ENCODE measurements around the gene NGLY1. TPM values are rescaled to one million over a fixed set of nuclear protein-coding genes. Genes with fewer than 3 reads are reported as not detected.

The NGLY1 gene
- total and polyA plus RNA-seq, 9 of the 15 experiments (the other 6 are each of a cell fraction or from before 2014, with no cell fraction given), result 52.2 to 124 (median 87.6) TPM

DNA sequence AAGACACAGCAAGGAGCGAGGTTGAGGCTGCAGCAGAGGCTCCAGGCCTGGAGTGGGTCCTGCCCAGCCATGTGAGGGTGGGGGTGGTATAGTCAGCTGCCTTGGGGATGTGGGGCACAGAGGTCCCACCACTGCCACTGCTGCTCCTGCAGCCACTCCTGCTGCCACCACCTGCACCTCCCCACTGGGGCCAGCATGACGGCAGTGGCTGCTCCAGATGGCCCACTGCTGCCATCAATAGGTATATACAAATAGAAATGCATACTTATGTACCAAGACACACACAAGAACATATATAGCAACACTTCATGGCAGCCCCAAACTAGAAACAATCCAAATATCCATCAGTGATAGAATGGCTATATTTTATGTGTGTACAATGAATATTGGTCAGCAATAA lies 108.6 kb downstream of the NGLY1 start:
- 19% methylated on average over 2 of the region's 2 CpGs for WGBS (ENCODE audit: insufficient coverage, low coverage, missing lambda C conversion rate)

DNA sequence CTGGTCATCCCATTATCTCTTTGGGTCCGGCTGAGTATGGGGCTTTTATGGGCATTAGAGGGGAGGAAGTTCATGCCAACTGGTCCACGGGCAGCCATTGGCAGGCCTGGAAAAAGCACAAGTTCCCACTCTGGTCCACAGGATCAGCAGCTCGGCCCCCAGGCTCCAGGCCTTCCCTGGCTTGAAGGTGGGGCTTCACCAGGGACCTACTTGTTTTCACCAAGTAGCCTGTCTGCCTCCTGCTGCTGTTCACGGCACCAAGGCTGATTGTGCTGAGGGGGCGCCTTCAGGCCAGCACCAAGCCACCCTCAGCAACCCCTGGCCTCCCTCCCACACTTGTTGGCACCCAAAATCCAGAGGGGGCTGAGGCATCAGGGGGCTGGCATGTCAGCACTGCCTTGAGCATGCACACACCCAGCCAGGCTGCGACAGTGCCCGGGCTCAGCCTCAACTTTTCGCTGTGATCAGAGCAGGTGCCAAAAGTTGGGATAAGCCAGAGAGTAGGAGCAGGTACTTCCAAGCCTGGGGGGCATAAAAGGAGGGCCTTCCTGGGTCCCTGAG lies 109.4 kb downstream of the NGLY1 start:
- in situ Hi-C loops (cut with MboI) (no loop called here), intact Hi-C loops (cut with micrococcal nuclease) (no loop called here)
- ChIA-PET POLR2A (interaction anchor here (0.6 kb wide), 1 partner anchor 62 kb away, joined by 3 read pairs; no protein-coding TSS in a partner anchor), CTCF (ENCODE audit: low intra/inter-chr PET ratio) (no interaction called here)
- FAIRE-seq, result no peak
- Histone ChIP-seq H2AFZ (ENCODE audit: low read depth, low read length) (no peak overlapping the region), H3K9me3 (replicated peaks; ENCODE audit: control insufficient read depth, insufficient read depth, low read depth, low read length) (no peaks in the 10 kb centered on the region), H3K9ac (ENCODE audit: insufficient read depth in 1 of 2, low read depth in 2 of 2, low read length in 2 of 2) (no peak overlapping the region), H4K20me1 (replicated peaks; ENCODE audit: control insufficient read depth, insufficient read depth, low read length) (no peaks in the 10 kb centered on the region), H3K27me3 (ENCODE audit: control insufficient read depth in 2 of 2, insufficient read depth in 2 of 2, low read length in 2 of 2) (peaks cover 0 to 21% of the 10 kb centered on the region in 2 experiments; a peak in 2 of 5 replicates), H3K4me3 (no peak overlapping the region), H3K4me1 (replicated peaks in 1 of 2; ENCODE audit: control insufficient read depth in 2 of 2, insufficient read depth in 2 of 2, low read length in 2 of 2) (peaks cover 0 to 5% of the 10 kb centered on the region in 2 experiments; a peak in 2 of 5 replicates), H3K36me3 (ENCODE audit: control insufficient read depth, insufficient read depth, low read length) (no peaks in the 10 kb centered on the region), H3K9me1 (ENCODE audit: control insufficient read depth, insufficient read depth, low read length) (no peaks in the 10 kb centered on the region), H3K27ac (ENCODE audit: extremely low read depth, low read depth, low read length) (no peak overlapping the region), H3K4me2 (ENCODE audit: insufficient read depth, low read length) (no peak overlapping the region), H3K79me2 (ENCODE audit: control insufficient read depth, insufficient read depth, low read length) (no peaks in the 10 kb centered on the region)
- 4% methylated on average over 8 of the region's 8 CpGs for WGBS (ENCODE audit: insufficient coverage, low coverage, missing lambda C conversion rate)
- DNase-seq (ENCODE audit: extremely low read depth in 1 of 4, low spot score in 3 of 4), result no peak
- ATAC-seq, result no peak; the same call in 2 of the 3 replicates
- no TSS peak for BruUV-seq (replicated peaks)
- TF ChIP-seq, protein P1, sequence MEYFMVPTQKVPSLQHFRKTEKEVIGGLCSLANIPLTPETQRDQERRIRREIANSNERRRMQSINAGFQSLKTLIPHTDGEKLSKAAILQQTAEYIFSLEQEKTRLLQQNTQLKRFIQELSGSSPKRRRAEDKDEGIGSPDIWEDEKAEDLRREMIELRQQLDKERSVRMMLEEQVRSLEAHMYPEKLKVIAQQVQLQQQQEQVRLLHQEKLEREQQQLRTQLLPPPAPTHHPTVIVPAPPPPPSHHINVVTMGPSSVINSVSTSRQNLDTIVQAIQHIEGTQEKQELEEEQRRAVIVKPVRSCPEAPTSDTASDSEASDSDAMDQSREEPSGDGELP (CRISPR knock-in tag; IDR thresholded peaks at IDR 0.05; ENCODE audit: borderline replicate concordance), result no peak
- TF ChIP-seq, protein P2, sequence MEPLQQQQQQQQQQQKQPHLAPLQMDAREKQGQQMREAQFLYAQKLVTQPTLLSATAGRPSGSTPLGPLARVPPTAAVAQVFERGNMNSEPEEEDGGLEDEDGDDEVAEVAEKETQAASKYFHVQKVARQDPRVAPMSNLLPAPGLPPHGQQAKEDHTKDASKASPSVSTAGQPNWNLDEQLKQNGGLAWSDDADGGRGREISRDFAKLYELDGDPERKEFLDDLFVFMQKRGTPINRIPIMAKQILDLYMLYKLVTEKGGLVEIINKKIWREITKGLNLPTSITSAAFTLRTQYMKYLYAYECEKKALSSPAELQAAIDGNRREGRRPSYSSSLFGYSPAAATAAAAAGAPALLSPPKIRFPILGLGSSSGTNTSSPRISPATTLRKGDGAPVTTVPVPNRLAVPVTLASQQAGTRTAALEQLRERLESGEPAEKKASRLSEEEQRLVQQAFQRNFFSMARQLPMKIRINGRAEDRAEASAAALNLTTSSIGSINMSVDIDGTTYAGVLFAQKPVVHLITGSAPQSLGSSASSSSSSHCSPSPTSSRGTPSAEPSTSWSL (CRISPR knock-in tag; IDR thresholded peaks at IDR 0.05; ENCODE audit: borderline replicate concordance), result no peak
- TF ChIP-seq NR3C1 (CRISPR knock-in tag; IDR thresholded peaks at IDR 0.05), result no peak
- TF ChIP-seq, protein P3, sequence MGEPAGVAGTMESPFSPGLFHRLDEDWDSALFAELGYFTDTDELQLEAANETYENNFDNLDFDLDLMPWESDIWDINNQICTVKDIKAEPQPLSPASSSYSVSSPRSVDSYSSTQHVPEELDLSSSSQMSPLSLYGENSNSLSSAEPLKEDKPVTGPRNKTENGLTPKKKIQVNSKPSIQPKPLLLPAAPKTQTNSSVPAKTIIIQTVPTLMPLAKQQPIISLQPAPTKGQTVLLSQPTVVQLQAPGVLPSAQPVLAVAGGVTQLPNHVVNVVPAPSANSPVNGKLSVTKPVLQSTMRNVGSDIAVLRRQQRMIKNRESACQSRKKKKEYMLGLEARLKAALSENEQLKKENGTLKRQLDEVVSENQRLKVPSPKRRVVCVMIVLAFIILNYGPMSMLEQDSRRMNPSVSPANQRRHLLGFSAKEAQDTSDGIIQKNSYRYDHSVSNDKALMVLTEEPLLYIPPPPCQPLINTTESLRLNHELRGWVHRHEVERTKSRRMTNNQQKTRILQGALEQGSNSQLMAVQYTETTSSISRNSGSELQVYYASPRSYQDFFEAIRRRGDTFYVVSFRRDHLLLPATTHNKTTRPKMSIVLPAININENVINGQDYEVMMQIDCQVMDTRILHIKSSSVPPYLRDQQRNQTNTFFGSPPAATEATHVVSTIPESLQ (CRISPR knock-in tag; IDR thresholded peaks at IDR 0.05), result no peak
- no peak for TF ChIP-seq SMARCA4 (IDR thresholded peaks at IDR 0.05)

More for the DNA sequence above, 108.6 kb downstream of the NGLY1 start:
- no peaks in the 10 kb centered on the region for H3K79me2 ChIP-seq (ENCODE audit: control insufficient read depth, insufficient read depth, low read length)
- H3K9me1 ChIP-seq (ENCODE audit: control insufficient read depth, insufficient read depth, low read length), result no peaks in the 10 kb centered on the region
- no peaks in the 10 kb centered on the region for H3K9me3 ChIP-seq (replicated peaks; ENCODE audit: control insufficient read depth, insufficient read depth, low read depth, low read length)
- peaks cover 0 to 21% of the 10 kb centered on the region in 2 experiments; a peak in 2 of 5 replicates for H3K27me3 ChIP-seq (ENCODE audit: control insufficient read depth in 2 of 2, insufficient read depth in 2 of 2, low read length in 2 of 2)
- in situ Hi-C loops (cut with MboI), result no loop called here
- no peak for DNase-seq (ENCODE audit: extremely low read depth in 1 of 4, low spot score in 3 of 4)
- ChIA-PET CTCF (ENCODE audit: low intra/inter-chr PET ratio) (no interaction called here), POLR2A (interaction anchor here (1.6 kb wide), 1 partner anchor 10 kb away, joined by 3 read pairs; no protein-coding TSS in a partner anchor)
- FAIRE-seq, result no peak
- TF ChIP-seq RAD21 (CRISPR knock-in tag; conservative IDR thresholded peaks at IDR 0.05 in 1 of 2, IDR thresholded peaks at IDR 0.05 in 1 of 2) (0 out of 4 replicates have a peak, but pooled peaks of 1 of the 2 experiments have one; percentile 8), TCF7L2 (IDR thresholded peaks at IDR 0.05; ENCODE audit: low read depth, low read length) (no peak)
- no peaks in the 10 kb centered on the region for H3K36me3 ChIP-seq (ENCODE audit: control insufficient read depth, insufficient read depth, low read length)
- H3K4me3 ChIP-seq, result no peak overlapping the region
- intact Hi-C loops (cut with micrococcal nuclease), result no loop called here
- peak; percentile 57 for ATAC-seq
- peaks cover 0 to 5% of the 10 kb centered on the region in 2 experiments; a peak in 1 of 5 replicates for H3K4me1 ChIP-seq (replicated peaks in 1 of 2; ENCODE audit: control insufficient read depth in 2 of 2, insufficient read depth in 2 of 2, low read length in 2 of 2)
- H3K27ac ChIP-seq (ENCODE audit: extremely low read depth, low read depth, low read length), result no peak overlapping the region
- peak overlapping the region in 1 of 2 experiments; percentile 31; a peak in 1 of 4 replicates for H3K9ac ChIP-seq (ENCODE audit: insufficient read depth in 1 of 2, low read depth in 2 of 2, low read length in 2 of 2)
- BruUV-seq (replicated peaks), result no TSS peak
- no peaks in the 10 kb centered on the region for H4K20me1 ChIP-seq (replicated peaks; ENCODE audit: control insufficient read depth, insufficient read depth, low read length)
- H2AFZ ChIP-seq (ENCODE audit: low read depth, low read length), result no peak overlapping the region
- no peak overlapping the region for H3K4me2 ChIP-seq (ENCODE audit: insufficient read depth, low read length)
